ENCODE measurements around the gene TWF1. TPM values are rescaled to one million over a fixed set of nuclear protein-coding genes. Genes with fewer than 3 reads are reported as not detected.

Gene TWF1
- total and polyA plus RNA-seq, 7 experiments from 2014 or later: 14.2 to 51.2 (median 32.9) TPM

DNA sequence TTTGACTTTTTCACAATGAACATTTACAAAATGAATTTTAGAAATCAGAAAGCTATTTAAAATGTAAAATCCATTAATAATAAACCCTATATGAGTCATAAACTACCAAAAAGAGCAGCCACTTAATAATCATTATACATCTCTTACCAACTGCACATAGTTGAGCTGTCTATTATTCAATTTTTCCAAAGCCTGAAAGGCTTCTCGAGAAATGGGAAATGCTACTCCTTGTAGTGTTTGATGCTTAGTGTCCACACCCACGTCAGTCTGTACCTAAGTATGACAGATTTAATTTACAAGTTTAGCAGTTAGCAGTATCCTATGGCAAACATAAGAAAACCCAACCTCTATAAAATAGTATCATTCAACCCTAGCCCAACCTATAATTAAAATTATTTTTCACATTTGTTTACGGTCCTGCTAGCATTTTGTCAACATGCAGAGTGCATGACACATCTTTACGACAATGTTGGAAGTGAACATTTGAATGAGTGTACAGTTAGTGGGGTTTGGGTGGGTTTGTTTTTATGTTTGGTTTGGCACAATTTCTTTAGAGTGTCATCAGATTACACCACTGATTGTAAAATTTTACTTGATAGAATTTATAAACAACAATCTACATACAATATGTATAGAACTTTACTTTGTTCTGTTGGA is 8.4 kb downstream of the TWF1 start:
- H3K9me3 ChIP-seq (ENCODE audit: control insufficient read depth in 2 of 3, low read length in 3 of 3): no peaks in the 10 kb centered on the region
- peaks cover 13 to 45% (median 42%) of the 10 kb centered on the region in 3 experiments for H3K36me3 ChIP-seq (ENCODE audit: control insufficient read depth in 2 of 3, insufficient read depth in 3 of 3, low read length in 3 of 3)
- H3K27ac ChIP-seq (ENCODE audit: low read depth, low read length): no peak overlapping the region
- ChIA-PET CTCF (interaction anchor here (0.6 kb wide), 1 partner anchor 33 kb away, joined by 3 read pairs; no protein-coding TSS in a partner anchor), POLR2A (interaction anchor here (0.6 to 0.9 kb wide), 4 partner anchors 9 to 38 kb away, joined by 3 read pairs; partner anchors contain the start of gene TMEM117)
- no peaks in the 10 kb centered on the region for H3K27me3 ChIP-seq (ENCODE audit: control insufficient read depth in 2 of 2, insufficient read depth in 2 of 2, low read length in 2 of 2)
- peaks cover 0 to 27% (median 19%) of the 10 kb centered on the region in 5 donors for H3K36me3 Mint-ChIP-seq
- no peak for DNase-seq
- no peak overlapping the region for H3K4me3 Mint-ChIP-seq
- H3K4me1 ChIP-seq (ENCODE audit: control insufficient read depth in 2 of 2, insufficient read depth in 2 of 2, low read length in 2 of 2): peaks cover 0 to 4% of the 10 kb centered on the region in 2 donors
- H3K27ac Mint-ChIP-seq: peak overlapping the region in 1 of 9 donors; percentile 51
- H3K4me3 ChIP-seq (ENCODE audit: low read length): no peak overlapping the region
- intact Hi-C loops (cut with micrococcal nuclease): loop anchor here in 1 of 2 donors (2.0 kb wide), 1 partner anchor 15 kb away; no protein-coding TSS in a partner anchor
- H3K27me3 Mint-ChIP-seq: no peaks in the 10 kb centered on the region
- no peak for ATAC-seq
- no peaks in the 10 kb centered on the region for H3K9me3 Mint-ChIP-seq
- peaks cover 0 to 10% (median 4%) of the 10 kb centered on the region in 7 donors for H3K4me1 Mint-ChIP-seq

DNA sequence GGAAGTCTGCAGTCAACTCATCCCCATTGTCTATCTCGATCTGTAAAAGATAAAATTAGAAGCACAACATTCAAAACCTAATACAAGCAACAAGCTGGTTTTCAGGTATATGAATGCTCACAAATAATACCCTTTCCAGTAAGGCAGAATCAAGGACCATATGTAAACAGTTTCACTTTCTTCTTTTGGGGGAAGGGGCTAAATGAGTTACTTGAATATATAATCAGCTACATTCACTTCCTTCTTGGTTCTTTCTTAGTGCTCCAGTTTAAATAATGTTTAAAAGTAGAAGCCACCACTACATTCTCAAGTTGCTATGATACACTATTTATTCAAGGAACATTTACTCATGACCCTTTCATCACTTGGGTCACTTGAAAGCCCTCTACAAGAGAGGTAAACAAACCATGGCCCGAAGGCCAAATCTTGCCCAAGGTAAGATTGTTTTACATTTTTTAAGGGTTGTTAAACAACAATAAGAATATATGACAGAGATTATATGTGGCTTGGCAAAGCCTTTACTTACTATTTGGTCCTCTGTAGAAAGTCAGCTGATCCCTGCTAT is 10.3 kb downstream of the TWF1 start:
- intact Hi-C loops (cut with micrococcal nuclease): no loop called here
- Mint-ChIP-seq H3K36me3 (peaks cover 0 to 33% (median 21%) of the 10 kb centered on the region in 5 donors), H3K9me3 (peaks cover 0 to 6% (median 0%) of the 10 kb centered on the region in 11 donors), H3K27me3 (no peaks in the 10 kb centered on the region), H3K4me3 (no peak overlapping the region), H3K27ac (peak overlapping the region in 2 of 9 donors; percentile 4 to 24), H3K4me1 (peaks cover 0 to 5% (median 0%) of the 10 kb centered on the region in 7 donors)
- DNase-seq (no peak), ATAC-seq (no peak)
- peaks cover 12 to 45% (median 38%) of the 10 kb centered on the region in 3 experiments for H3K36me3 ChIP-seq (ENCODE audit: control insufficient read depth in 2 of 3, insufficient read depth in 3 of 3, low read length in 3 of 3)
- H3K4me1 ChIP-seq (ENCODE audit: control insufficient read depth in 2 of 2, insufficient read depth in 2 of 2, low read length in 2 of 2): no peaks in the 10 kb centered on the region
- no peak overlapping the region for H3K4me3 ChIP-seq (ENCODE audit: low read length)
- H3K9me3 ChIP-seq (ENCODE audit: control insufficient read depth in 2 of 3, low read length in 3 of 3): no peaks in the 10 kb centered on the region
- no peaks in the 10 kb centered on the region for H3K27me3 ChIP-seq (ENCODE audit: control insufficient read depth in 2 of 2, insufficient read depth in 2 of 2, low read length in 2 of 2)
- ChIA-PET POLR2A (interaction anchor here (2.0 kb wide), 1 partner anchor 10 kb away, joined by 8 read pairs; the partner anchor contains the start of gene TWF1), CTCF (no interaction called here)
- no peak overlapping the region for H3K27ac ChIP-seq (ENCODE audit: low read depth, low read length)

DNA sequence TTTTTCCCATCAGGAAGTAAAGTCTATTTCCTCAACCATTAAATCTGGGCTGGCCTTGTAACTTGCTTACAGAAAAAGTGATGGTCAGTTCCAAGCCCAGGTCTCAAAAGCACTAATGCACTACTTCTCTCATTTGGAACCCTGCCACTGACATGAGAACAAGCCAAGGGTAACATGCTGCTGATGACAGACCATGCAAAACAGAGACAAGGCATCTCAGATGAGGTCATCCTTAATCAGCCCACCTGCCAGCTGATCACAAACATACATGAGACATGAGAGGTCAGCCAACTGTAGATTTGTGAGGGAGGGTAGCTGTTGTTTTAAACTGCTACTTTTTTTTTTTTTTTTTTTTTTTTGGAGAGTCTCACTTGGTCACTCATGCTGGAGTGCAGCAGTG is 16.2 kb downstream of the TWF1 start:
- Histone ChIP-seq H3K4me3 (ENCODE audit: low read length) (no peak overlapping the region), H3K36me3 (ENCODE audit: control insufficient read depth in 2 of 3, insufficient read depth in 3 of 3, low read length in 3 of 3) (peaks cover 3 to 24% (median 10%) of the 10 kb centered on the region in 3 experiments), H3K27me3 (ENCODE audit: control insufficient read depth in 2 of 2, insufficient read depth in 2 of 2, low read length in 2 of 2) (no peaks in the 10 kb centered on the region), H3K27ac (ENCODE audit: low read depth, low read length) (no peak overlapping the region), H3K4me1 (ENCODE audit: control insufficient read depth in 2 of 2, insufficient read depth in 2 of 2, low read length in 2 of 2) (no peaks in the 10 kb centered on the region), H3K9me3 (ENCODE audit: control insufficient read depth in 2 of 3, low read length in 3 of 3) (no peaks in the 10 kb centered on the region)
- peaks cover 0 to 39% (median 12%) of the 10 kb centered on the region in 5 donors for H3K36me3 Mint-ChIP-seq
- CTCF ChIA-PET: no interaction called here
- H3K27ac Mint-ChIP-seq: peak overlapping the region in 4 of 9 donors; percentile 34 to 62 (median 49)
- no peak for DNase-seq
- ATAC-seq: no peak
- POLR2A ChIA-PET: interaction anchor here (1.0 kb wide), 1 partner anchor 18 kb away, joined by 4 read pairs; no protein-coding TSS in a partner anchor
- intact Hi-C loops (cut with micrococcal nuclease): no loop called here
- peaks cover 0 to 5% (median 0%) of the 10 kb centered on the region in 7 donors for H3K4me1 Mint-ChIP-seq
- H3K4me3 Mint-ChIP-seq: no peak overlapping the region
- peaks cover 0 to 6% (median 0%) of the 10 kb centered on the region in 11 donors for H3K9me3 Mint-ChIP-seq
- no peaks in the 10 kb centered on the region for H3K27me3 Mint-ChIP-seq

DNA sequence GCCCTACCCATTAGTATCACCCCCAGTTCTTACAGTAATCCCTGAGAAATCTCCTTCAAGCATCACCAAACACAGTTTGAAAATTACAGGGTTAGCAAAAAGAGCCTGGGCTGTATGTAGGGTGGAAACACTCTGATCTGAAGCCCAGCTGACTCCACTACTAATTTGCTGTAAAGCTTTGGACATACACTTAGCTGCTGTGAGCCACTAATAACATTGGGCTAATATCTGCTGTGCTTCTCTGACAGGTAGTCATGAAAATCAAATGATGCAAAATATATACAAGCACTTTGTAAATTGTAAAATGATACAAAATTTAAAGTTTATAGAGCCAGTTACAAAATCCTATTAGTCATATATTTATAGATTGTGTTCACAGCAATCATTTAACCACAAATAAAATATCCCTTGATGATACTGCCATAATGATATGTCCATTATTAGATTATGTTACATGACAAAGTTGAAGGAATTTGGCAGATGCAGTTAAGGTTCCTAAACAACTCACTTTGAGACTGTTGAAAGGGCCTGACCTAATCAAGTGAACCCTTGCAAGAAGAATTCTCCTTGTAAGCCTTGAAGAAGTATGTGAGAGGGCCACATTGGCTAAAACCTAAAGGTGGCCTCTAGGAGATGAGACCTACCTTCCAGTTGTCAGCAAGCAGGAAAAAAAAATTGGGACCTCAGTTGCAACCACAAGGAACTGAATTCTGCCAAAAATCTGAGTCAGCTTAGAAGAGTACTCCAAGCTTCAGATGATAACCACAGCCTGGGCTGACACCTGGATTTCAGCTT is 19.0 kb downstream of the TWF1 start:
- H3K9me3 ChIP-seq (ENCODE audit: control insufficient read depth in 2 of 3, low read length in 3 of 3): no peaks in the 10 kb centered on the region
- no peaks in the 10 kb centered on the region for H3K4me1 ChIP-seq (ENCODE audit: control insufficient read depth in 2 of 2, insufficient read depth in 2 of 2, low read length in 2 of 2)
- H3K4me3 Mint-ChIP-seq: no peak overlapping the region
- H3K27me3 ChIP-seq (ENCODE audit: control insufficient read depth in 2 of 2, insufficient read depth in 2 of 2, low read length in 2 of 2): no peaks in the 10 kb centered on the region
- peaks cover 15 to 41% (median 17%) of the 10 kb centered on the region in 3 experiments for H3K36me3 ChIP-seq (ENCODE audit: control insufficient read depth in 2 of 3, insufficient read depth in 3 of 3, low read length in 3 of 3)
- peaks cover 7 to 41% (median 13%) of the 10 kb centered on the region in 5 donors for H3K36me3 Mint-ChIP-seq
- intact Hi-C loops (cut with micrococcal nuclease): no loop called here
- DNase-seq: no peak
- CTCF ChIA-PET: interaction anchor here (1.0 kb wide), 1 partner anchor 19 kb away, joined by 3 read pairs; no protein-coding TSS in a partner anchor
- peak overlapping the region in 4 of 9 donors; percentile 15 to 47 (median 19) for H3K27ac Mint-ChIP-seq
- ATAC-seq: no peak
- no peaks in the 10 kb centered on the region for H3K27me3 Mint-ChIP-seq
- H3K9me3 Mint-ChIP-seq: peaks cover 0 to 4% (median 0%) of the 10 kb centered on the region in 11 donors
- peaks cover 0 to 5% (median 0%) of the 10 kb centered on the region in 7 donors for H3K4me1 Mint-ChIP-seq
- no peak overlapping the region for H3K27ac ChIP-seq (ENCODE audit: low read depth, low read length)
- POLR2A ChIA-PET: interaction anchor here (0.7 to 0.9 kb wide), 3 partner anchors 9 to 19 kb away, joined by 3 read pairs; partner anchors contain the start of gene TWF1
- no peak overlapping the region for H3K4me3 ChIP-seq (ENCODE audit: low read length)

DNA sequence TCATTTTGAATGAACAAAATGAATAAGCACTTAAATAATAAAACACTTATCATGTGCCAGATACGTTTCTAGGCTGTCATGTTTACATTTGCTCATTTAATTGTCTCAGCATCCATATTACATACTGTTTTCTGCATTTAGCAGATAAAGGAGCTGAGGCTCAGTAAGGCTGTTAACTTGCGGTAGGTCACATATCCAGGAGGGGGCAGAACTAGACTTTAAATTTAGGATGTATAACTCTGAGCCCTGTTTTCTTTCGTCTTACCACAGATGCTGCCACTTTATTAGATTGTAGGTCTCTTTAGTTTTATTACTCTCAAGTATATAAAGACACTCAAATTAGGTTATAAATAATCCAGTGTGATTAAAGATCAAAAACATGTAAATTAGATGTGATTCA is 29.6 kb downstream of the TWF1 start:
- no peaks in the 10 kb centered on the region for H3K4me1 ChIP-seq (ENCODE audit: control insufficient read depth in 2 of 2, insufficient read depth in 2 of 2, low read length in 2 of 2)
- H3K4me3 ChIP-seq (ENCODE audit: low read length): no peak overlapping the region
- H3K27ac Mint-ChIP-seq: no peak overlapping the region
- peaks cover 17 to 67% (median 39%) of the 10 kb centered on the region in 3 experiments for H3K36me3 ChIP-seq (ENCODE audit: control insufficient read depth in 2 of 3, insufficient read depth in 3 of 3, low read length in 3 of 3)
- CTCF ChIA-PET: interaction anchor here (4.0 kb wide), 1 partner anchor 107 kb away, joined by 39 read pairs; no protein-coding TSS in a partner anchor
- ATAC-seq (peak; percentile 66), DNase-seq (peak in 7 of 9 donors; percentile 19 to 55 (median 38))
- no peaks in the 10 kb centered on the region for H3K27me3 Mint-ChIP-seq
- H3K9me3 Mint-ChIP-seq: no peaks in the 10 kb centered on the region
- no peak overlapping the region for H3K4me3 Mint-ChIP-seq
- POLR2A ChIA-PET: interaction anchor here (0.6 to 2.2 kb wide), 3 partner anchors 18 to 52 kb away, joined by 3 to 9 read pairs (median 5); partner anchors contain the start of genes IRAK4, PUS7L and TWF1
- intact Hi-C loops (cut with micrococcal nuclease): loop anchor here (1.0 to 5.0 kb wide), 4 partner anchors 17 to 161 kb away; no protein-coding TSS in a partner anchor
- H3K27ac ChIP-seq (ENCODE audit: low read depth, low read length): no peak overlapping the region
- H3K9me3 ChIP-seq (ENCODE audit: control insufficient read depth in 2 of 3, low read length in 3 of 3): no peaks in the 10 kb centered on the region
- peaks cover 0 to 32% (median 14%) of the 10 kb centered on the region in 5 donors for H3K36me3 Mint-ChIP-seq
- peaks cover 0 to 12% (median 6%) of the 10 kb centered on the region in 7 donors for H3K4me1 Mint-ChIP-seq
- H3K27me3 ChIP-seq (ENCODE audit: control insufficient read depth in 2 of 2, insufficient read depth in 2 of 2, low read length in 2 of 2): no peaks in the 10 kb centered on the region

DNA sequence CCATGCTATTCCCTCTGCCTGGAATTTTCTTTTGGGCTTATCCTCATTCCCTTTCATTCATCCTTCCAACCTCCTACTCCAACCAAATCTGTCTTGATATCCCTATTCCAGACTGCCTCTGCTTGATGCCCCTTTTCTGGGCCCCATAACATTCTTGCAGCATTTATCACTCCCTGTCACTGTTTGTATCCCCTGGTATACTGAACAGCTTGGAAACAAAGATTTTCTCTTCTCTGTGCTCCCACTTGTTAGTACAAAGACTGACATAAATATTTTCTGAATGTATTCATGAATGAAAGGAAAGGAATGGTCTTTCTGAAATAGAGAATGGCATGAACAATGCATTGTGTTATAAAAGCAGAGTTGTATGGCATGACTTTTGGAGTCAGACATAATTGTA is 39.8 kb downstream of the TWF1 start:
- Histone ChIP-seq H3K9me3 (ENCODE audit: control insufficient read depth in 2 of 3, low read length in 3 of 3) (no peaks in the 10 kb centered on the region), H3K27ac (ENCODE audit: low read depth, low read length) (no peak overlapping the region), H3K36me3 (ENCODE audit: control insufficient read depth in 2 of 3, insufficient read depth in 3 of 3, low read length in 3 of 3) (peaks cover 5 to 29% (median 7%) of the 10 kb centered on the region in 3 experiments), H3K27me3 (ENCODE audit: control insufficient read depth in 2 of 2, insufficient read depth in 2 of 2, low read length in 2 of 2) (no peaks in the 10 kb centered on the region), H3K4me1 (ENCODE audit: control insufficient read depth in 2 of 2, insufficient read depth in 2 of 2, low read length in 2 of 2) (peaks cover 19 to 20% of the 10 kb centered on the region in 2 donors), H3K4me3 (ENCODE audit: low read length) (no peak overlapping the region)
- peaks cover 5 to 47% (median 27%) of the 10 kb centered on the region in 5 donors for H3K36me3 Mint-ChIP-seq
- H3K4me3 Mint-ChIP-seq: no peak overlapping the region
- CTCF ChIA-PET: no interaction called here
- peaks cover 21 to 49% (median 45%) of the 10 kb centered on the region in 7 donors for H3K4me1 Mint-ChIP-seq
- intact Hi-C loops (cut with micrococcal nuclease): no loop called here
- H3K27ac Mint-ChIP-seq: no peak overlapping the region
- POLR2A ChIA-PET: no interaction called here
- H3K27me3 Mint-ChIP-seq: no peaks in the 10 kb centered on the region
- no peak for ATAC-seq
- DNase-seq: no peak
- peaks cover 0 to 3% (median 0%) of the 10 kb centered on the region in 11 donors for H3K9me3 Mint-ChIP-seq

All from naive thymus-derived CD4-positive, alpha-beta T cell (primary cell).